ENCODE data around the gene PPM1E.

DNA sequence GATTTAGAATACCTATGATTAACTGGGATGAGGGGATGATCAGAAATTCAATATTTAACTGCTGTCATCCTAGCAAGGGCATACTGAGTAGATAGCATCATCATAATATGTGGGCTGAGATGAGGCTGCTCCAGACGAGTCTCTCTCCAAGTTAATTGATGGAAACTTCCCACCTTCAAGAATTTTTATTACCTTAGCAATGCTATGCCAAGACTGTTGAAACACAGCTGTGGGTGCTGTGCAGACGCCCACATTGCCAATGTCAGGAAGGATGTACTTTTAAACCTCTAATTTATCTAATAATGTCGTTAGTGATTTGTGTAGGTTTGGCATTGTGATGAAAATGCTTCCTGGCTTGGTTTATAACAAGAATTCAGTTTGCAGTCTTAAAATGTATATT lies 180.6 kb downstream of the PPM1E start:
- TF ChIP-seq, protein P1, sequence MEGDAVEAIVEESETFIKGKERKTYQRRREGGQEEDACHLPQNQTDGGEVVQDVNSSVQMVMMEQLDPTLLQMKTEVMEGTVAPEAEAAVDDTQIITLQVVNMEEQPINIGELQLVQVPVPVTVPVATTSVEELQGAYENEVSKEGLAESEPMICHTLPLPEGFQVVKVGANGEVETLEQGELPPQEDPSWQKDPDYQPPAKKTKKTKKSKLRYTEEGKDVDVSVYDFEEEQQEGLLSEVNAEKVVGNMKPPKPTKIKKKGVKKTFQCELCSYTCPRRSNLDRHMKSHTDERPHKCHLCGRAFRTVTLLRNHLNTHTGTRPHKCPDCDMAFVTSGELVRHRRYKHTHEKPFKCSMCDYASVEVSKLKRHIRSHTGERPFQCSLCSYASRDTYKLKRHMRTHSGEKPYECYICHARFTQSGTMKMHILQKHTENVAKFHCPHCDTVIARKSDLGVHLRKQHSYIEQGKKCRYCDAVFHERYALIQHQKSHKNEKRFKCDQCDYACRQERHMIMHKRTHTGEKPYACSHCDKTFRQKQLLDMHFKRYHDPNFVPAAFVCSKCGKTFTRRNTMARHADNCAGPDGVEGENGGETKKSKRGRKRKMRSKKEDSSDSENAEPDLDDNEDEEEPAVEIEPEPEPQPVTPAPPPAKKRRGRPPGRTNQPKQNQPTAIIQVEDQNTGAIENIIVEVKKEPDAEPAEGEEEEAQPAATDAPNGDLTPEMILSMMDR (IDR thresholded peaks at IDR 0.05), result no peak
- no peak for TF ChIP-seq POLR2A (IDR thresholded peaks at IDR 0.05)

Measured in esophagus squamous epithelium (tissue), 4 donors.